Spleen (tissue), 11 donors: ENCODE measurements around the gene DLG2. TPM values are rescaled to one million over a fixed set of nuclear protein-coding genes. Genes with fewer than 3 reads are reported as not detected.

Experiments used
- DNase-seq: peaks from one replicate; pipeline ENCODE4 v3.0.0-alpha.2; 2020
- H3K27ac ChIP-seq, 8 donors: fragments of 200-600 bp; sonication (generic) in 7 of 8; 1 replicate in 4 of 8; 2 replicates in 4 of 8; pipeline versions ENCODE4 v1.5.0 to v1.8.0; 2016 to 2021; ENCODE audit warnings: inconsistent platforms in 4 of 8, mild to moderate bottlenecking in 4 of 8, moderate library complexity in 1 of 8
- H3K27me3 ChIP-seq, 7 donors: fragments of 200-600 bp; sonication (generic) in 6 of 7; replicated peaks in 1 of 7; 1 replicate in 4 of 7; 2 replicates in 3 of 7; pipeline versions ENCODE4 v1.5.0 to v1.8.0; 2016 to 2021; ENCODE audit warnings: inconsistent platforms in 3 of 7, mild to moderate bottlenecking in 1 of 7
- H3K36me3 ChIP-seq, 6 donors: fragments of 200-600 bp; sonication (generic) in 5 of 6; 1 replicate in 4 of 6; 2 replicates in 2 of 6; pipeline versions ENCODE4 v1.5.0 to v1.8.0; 2016 to 2021; ENCODE audit warnings: inconsistent platforms in 2 of 6
- H3K4me1 ChIP-seq, 6 donors: fragments of 200-600 bp; sonication (generic) in 5 of 6; 1 replicate in 3 of 6; 2 replicates in 3 of 6; pipeline versions ENCODE4 v1.5.0 to v1.8.0; 2016 to 2021; ENCODE audit warnings: inconsistent platforms in 3 of 6
- H3K4me3 ChIP-seq, 8 donors: fragments of 200-600 bp; sonication (generic) in 7 of 8; 1 replicate in 4 of 8; 2 replicates in 4 of 8; pipeline versions ENCODE4 v1.5.0 to v1.8.0; 2016 to 2021; ENCODE audit warnings: inconsistent platforms in 4 of 8, mild to moderate bottlenecking in 4 of 8, moderate library complexity in 2 of 8
- H3K9me3 ChIP-seq, 8 donors: fragments of 200-600 bp; sonication (generic) in 7 of 8; 1 replicate in 4 of 8; 2 replicates in 4 of 8; pipeline versions ENCODE4 v1.5.0 to v1.8.0; 2016 to 2021; ENCODE audit warnings: inconsistent platforms in 4 of 8
- CTCF ChIP-seq, 11 experiments: fragments of 200-600 bp in 7 of 11; fragments of 450-650 bp in 4 of 11; sonication (generic) in 4 of 11; IDR thresholded peaks in 8 of 11; conservative IDR thresholded peaks in 3 of 11; 1 replicate in 7 of 11; 2 replicates in 4 of 11; pipeline versions ENCODE4 v1.4.0 to v1.8.0; 2016 to 2021; ENCODE audit warnings: antibody characterized with exemption in 11 of 11, inconsistent platforms in 4 of 11, mild to moderate bottlenecking in 1 of 11
- POLR2A ChIP-seq, 3 donors: fragments of 450-650 bp; IDR thresholded peaks; one replicate each; pipeline ENCODE4 v1.5.1; 2017; ENCODE audit warnings: antibody characterized with exemption in 3 of 3, mild to moderate bottlenecking in 1 of 3
- POLR2AphosphoS5 ChIP-seq, 3 donors: sonication (generic); formaldehyde crosslinking; IDR thresholded peaks; one replicate each; pipeline ENCODE4 v1.5.1; 2017; ENCODE audit warnings: antibody characterized with exemption in 3 of 3
- WGBS, 5 donors: extraction: QIAGEN DNeasy Blood & Tissue Kit in 3 of 5; methylation state at CpG; one replicate each; pipeline versions ENCODE4 v1.1.5 to v1.1.7; 2013 to 2018; 5-methylcytosine and 5-hydroxymethylcytosine counted together
- intact Hi-C: fragments of 100-400 bp; cut with DNase I; formaldehyde crosslinking; loops from one replicate; pipeline ENCODE4 v1.15.0; 2023; ENCODE audit warnings: low total_unique reads
- polyA plus RNA-seq, 3 donors: library from polyadenylated mRNA; stranded (reverse); fragments of 200-250 nt; gene quantifications; one replicate each; pipeline ENCODE4 v1.2.1, GENCODE V29; 2013
- total RNA-seq, 7 donors: library from RNA; depleted of rRNA in 3 of 7; stranded (reverse); fragments of >200 nt in 3 of 7; fragmentation: NEBNext Ultra II Directional in 4 of 7; extraction: Animal tissue kit (Norgen Biotek cat#: 25700) in 4 of 7; gene quantifications; one replicate each; pipeline versions ENCODE4 v1.1.0 to v1.2.1, GENCODE V29; 2016 to 2021
- donor health status: healthy with polysubstance abuse.
- donor health status: DM: no; HTN: no; CAD: no; lungs with moderate emphysema.
- donor health status: DM: no; HTN: no; CAD: no.
- donor health status: Bipolar disorder and iron deficiency.
- donor health status: healthy.
- donor health status: DM: no; HTN: no; CAD: no.
- donor health status: DM: yes; HTN: yes; CAD: no.

DLG2 gene
- total and polyA plus RNA-seq, 10 donors = 0.43 to 12.7 (median 7.9) TPM

- Histone ChIP-seq H3K27ac (no peak overlapping the region), H3K4me3 (no peak overlapping the region), H3K4me1 (no peaks in the 10 kb centered on the region), H3K36me3 (no peaks in the 10 kb centered on the region), H3K27me3 (no peaks in the 10 kb centered on the region), H3K9me3 (peaks cover 0 to 47% (median 32%) of the 10 kb centered on the region in 8 donors)
- 51 to 63% (median 56%) methylated on average over 3 of the region's 3 CpGs for WGBS, 5 donors
- DNase-seq = no peak
- TF ChIP-seq CTCF (IDR thresholded peaks at IDR 0.05 in 8 of 11, conservative IDR thresholded peaks at IDR 0.05 in 3 of 11) = no peak
- no peak for TF ChIP-seq POLR2AphosphoS5 (IDR thresholded peaks at IDR 0.05)
- TF ChIP-seq POLR2A (IDR thresholded peaks at IDR 0.05) = no peak
- intact Hi-C loops = no loop called here
Measured at GRCh38 chr11:84947970-84948580, 679.1 kb downstream of the DLG2 start.

- Histone ChIP-seq H3K27ac (no peak overlapping the region), H3K9me3 (peaks cover 0 to 53% (median 32%) of the 10 kb centered on the region in 8 donors), H3K4me3 (no peak overlapping the region), H3K4me1 (no peaks in the 10 kb centered on the region), H3K27me3 (no peaks in the 10 kb centered on the region), H3K36me3 (no peaks in the 10 kb centered on the region)
- no peak for TF ChIP-seq CTCF (IDR thresholded peaks at IDR 0.05 in 8 of 11, conservative IDR thresholded peaks at IDR 0.05 in 3 of 11)
- TF ChIP-seq POLR2AphosphoS5 (IDR thresholded peaks at IDR 0.05) = no peak
- no peak for TF ChIP-seq POLR2A (IDR thresholded peaks at IDR 0.05)
- 84 to 92% (median 91%) methylated on average over 3 of the region's 3 CpGs for WGBS, 5 donors
- intact Hi-C loops = no loop called here
- DNase-seq = no peak
Measured at GRCh38 chr11:84947070-84947469, 680.1 kb downstream of the DLG2 start.

- TF ChIP-seq POLR2AphosphoS5 (IDR thresholded peaks at IDR 0.05) (no peak), CTCF (IDR thresholded peaks at IDR 0.05 in 8 of 11, conservative IDR thresholded peaks at IDR 0.05 in 3 of 11) (no peak), POLR2A (IDR thresholded peaks at IDR 0.05) (no peak)
- no peak overlapping the region for H3K4me3 ChIP-seq
- intact Hi-C loops = no loop called here
- no peak overlapping the region for H3K27ac ChIP-seq
- WGBS, 5 donors = 38 to 53% (median 43%) methylated on average over 1 of the region's 1 CpG
- no peaks in the 10 kb centered on the region for H3K4me1 ChIP-seq
- H3K9me3 ChIP-seq = peaks cover 0 to 17% (median 5%) of the 10 kb centered on the region in 8 donors
- no peaks in the 10 kb centered on the region for H3K27me3 ChIP-seq
- no peaks in the 10 kb centered on the region for H3K36me3 ChIP-seq
- DNase-seq = no peak
Measured at GRCh38 chr11:84930863-84931262, 696.3 kb downstream of the DLG2 start.

GRCh38 chr11:84929738-84930137 lies 697.4 kb downstream of the DLG2 start:
- H3K27me3 ChIP-seq = no peaks in the 10 kb centered on the region
- no peak for DNase-seq
- 78 to 86% (median 81%) methylated on average over 2 of the region's 2 CpGs for WGBS, 5 donors
- H3K9me3 ChIP-seq = peaks cover 0 to 17% (median 5%) of the 10 kb centered on the region in 8 donors
- H3K4me1 ChIP-seq = no peaks in the 10 kb centered on the region
- intact Hi-C loops = no loop called here
- no peak overlapping the region for H3K4me3 ChIP-seq
- no peak for TF ChIP-seq POLR2A (IDR thresholded peaks at IDR 0.05)
- no peak for TF ChIP-seq CTCF (IDR thresholded peaks at IDR 0.05 in 8 of 11, conservative IDR thresholded peaks at IDR 0.05 in 3 of 11)
- no peak for TF ChIP-seq POLR2AphosphoS5 (IDR thresholded peaks at IDR 0.05)
- no peak overlapping the region for H3K27ac ChIP-seq
- H3K36me3 ChIP-seq = no peaks in the 10 kb centered on the region
